Embryonic facial prominence (tissue), 1 donor: ENCODE measurements around the gene KLHL14.
"Not testable (repeated sequence)": the region's sequence is repeated elsewhere in the genome, so short reads cannot be mapped to it uniquely, and the experiment has no call there.

Source experiments
- DNase-seq: peaks from one replicate; pipeline ENCODE4 v3.0.0-alpha.2; 2016; ENCODE audit errors: extremely low spot score

Gene KLHL14

DNA sequence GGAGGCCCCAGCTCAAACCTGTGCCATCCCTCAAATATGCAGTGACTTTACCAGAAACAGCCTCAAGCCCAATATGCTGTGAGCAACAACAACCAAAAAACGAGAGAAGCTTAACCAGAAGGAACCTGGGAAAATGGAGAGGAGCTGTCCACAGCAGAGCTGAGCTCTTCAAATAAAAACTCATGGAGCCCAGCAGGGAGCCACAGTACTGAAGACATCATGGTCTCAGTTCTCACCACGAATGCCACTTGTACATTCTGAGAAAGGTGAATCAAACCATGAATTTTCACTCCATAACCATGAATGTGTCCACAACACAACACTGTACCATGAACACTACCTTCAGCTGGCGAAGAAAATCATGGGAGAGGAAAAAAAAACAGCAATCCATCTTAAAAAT lies 50.5 kb downstream of the KLHL14 start:
- no peak for DNase-seq

DNA sequence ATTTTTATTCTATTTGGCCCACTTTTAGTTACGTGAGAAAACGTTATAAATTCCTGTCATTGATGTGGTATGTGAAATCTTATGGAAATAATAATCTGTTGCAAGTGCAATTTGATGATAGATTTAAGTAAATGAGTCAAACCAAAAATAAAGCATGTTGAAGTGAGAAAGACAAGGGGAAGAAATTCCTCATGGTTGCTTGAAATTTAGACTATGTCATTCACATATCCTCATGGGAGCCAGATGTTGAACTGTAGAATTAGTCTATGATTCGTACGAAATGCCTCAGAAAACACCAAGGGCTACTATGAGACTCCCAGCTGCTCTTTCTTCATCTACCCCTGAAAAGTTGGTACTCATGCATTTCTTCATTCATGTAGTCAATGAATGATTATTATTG lies 55.7 kb downstream of the KLHL14 start:
- no peak for DNase-seq

DNA sequence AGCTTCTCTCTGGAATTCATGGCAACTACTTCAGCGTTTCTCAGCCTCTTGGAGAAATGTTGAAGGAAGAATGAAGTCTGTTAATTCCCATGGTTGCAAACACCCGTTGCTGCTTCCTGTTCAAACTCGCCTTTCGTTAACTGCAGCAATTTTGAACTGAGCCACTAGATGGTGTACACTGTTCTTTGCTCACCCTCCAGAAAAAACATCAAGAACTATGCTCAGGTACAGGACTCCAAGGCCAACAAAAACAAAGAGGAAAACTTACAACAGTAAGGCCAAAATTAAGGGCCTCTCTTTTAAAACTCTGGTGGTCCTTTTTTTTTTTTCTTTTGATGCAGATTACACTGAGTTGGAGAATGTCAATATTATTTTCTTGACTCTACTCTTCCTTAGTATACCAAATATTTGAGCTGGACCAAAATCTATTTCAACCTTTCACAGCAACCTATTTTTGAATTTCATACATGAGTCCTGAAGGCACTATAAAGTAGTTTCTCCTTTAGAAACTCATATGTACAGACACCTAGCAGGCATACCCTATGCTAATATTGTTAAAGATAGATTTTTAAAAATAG lies 58.2 kb downstream of the KLHL14 start:
- DNase-seq = peak; percentile 58

DNA sequence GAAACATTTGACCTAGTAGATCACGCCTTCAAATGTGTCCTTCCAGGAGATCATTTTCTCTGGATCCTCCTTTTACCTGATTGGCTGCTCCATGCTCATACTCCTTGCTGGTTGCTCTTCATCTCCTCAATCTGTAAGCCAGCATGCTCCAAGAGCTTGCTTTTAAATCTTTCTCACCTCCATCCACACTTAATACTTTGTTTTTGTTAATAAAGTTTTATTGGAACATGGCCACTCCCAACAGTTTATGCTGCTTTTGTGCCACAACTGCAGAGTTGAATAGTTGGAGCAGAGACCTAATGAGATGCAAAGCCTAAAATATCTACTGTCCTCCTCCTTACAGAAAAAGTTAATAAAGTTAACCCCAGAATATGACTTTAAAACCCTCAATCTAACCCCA lies 60.0 kb downstream of the KLHL14 start:
- no peak for DNase-seq

DNA sequence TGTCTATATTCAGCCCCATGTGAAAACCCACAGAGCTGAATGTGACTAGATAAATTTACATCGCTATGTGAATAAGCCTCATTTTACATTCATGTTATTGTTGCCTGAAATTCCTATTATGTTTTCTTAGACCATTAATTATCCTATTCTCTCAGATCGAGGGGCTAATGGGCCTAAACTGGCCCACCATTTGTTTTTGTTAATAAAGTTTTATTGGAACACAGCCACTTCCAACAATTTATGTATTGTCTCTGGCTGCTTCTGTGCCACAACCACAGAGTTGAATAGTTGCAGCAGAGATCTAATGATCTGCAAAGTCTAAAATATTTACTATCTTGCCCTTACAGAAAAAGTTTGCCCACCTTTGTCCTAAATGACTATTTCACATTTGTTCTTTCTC lies 61.0 kb downstream of the KLHL14 start:
- DNase-seq = no peak

DNA sequence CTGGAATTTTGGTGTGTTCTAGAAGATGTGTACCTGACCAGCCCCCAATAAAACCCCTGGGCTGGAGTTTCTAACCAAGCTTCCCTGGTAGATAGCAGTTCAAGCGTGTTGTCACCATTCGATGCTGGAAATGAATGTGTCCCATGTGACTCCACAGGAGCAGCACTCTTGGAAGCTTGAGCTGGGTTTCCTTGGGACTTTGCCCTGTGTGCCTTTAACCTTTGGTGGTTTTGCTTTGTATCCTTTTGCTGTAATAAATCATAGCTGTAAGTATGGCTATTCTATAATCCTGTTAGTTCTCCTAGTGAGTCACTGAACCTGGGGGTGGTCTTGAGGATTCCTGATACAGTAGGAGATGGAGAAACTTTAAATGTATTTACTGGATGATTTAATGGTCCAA lies 65.2 kb downstream of the KLHL14 start:
- no peak for DNase-seq

DNA sequence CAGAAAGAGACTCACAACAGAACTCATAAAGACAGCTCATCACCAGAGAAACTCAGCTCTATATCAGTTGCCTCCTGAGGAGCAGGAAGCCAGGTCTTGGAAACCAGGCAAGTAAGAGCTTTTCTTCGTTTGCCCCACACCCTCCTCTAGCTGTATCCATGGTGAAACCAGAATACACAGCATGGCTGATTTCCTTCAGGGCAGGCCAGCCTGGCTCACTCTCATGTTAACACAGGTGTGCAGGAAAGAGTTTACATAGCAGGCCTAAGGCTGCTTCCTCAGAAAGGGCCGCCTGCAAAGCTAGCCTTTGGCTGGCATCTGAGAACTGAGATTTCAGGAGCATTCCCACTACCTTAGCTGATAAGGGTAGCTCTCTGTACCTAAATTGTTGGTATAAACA lies 65.7 kb downstream of the KLHL14 start:
- no peak for DNase-seq

DNA sequence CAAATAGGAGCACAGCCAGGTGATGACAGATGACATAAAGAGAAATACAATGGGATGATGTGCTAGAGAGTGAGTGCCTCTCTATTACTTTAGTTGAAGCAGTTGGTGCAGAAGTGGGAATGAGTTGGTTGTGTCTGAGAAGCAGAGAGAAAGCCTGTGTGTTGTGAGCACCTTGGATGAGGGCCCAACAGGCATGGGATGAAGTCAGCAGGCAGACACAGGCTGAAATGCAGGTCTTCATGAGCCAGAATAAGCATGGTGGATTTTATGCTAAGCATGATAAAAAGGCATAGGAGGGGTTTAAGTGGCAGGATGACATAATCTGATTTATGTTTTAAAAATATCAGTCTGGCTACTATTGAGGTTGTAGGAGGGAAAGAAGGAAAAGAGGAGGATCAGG lies 71.5 kb downstream of the KLHL14 start:
- DNase-seq = no peak

DNA sequence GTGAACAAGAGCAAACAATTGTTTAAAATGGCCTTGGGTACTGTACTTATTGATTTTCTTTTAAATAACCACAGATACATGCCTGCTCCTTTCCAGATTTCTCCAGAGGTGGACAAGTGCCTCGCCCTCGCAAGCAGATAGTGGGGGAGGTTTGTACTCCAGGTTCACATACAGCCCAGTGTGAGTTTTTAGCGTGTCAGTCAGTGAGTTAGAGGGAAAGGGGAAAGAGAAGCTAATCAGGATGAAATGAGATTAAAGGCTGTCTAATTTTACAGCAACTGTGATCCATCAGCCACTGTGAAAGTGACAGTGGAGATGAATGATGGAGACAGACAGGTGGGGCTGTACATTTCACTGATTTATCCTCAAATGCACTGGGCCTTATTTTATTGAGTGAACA lies 74.7 kb downstream of the KLHL14 start:
- no peak for DNase-seq

DNA sequence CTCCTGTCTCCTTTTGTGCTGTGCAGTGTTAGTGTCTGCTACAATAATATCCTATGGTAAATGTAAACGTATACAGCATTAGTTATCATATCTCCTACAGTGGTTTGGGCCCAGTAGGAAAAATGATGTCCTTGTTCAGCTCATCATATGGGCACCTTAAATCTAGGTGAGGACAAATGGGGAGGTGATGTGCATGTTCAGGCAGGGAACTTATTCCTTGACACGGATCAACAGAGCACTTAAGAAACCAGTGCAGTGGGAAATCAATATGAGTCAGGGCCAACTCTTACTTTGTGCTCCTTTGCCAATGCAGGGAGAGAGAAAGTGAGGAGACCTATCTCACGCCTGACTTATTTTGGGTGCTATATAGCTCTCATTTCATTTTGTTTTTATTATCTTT lies 76.4 kb downstream of the KLHL14 start:
- no peak for DNase-seq

DNA sequence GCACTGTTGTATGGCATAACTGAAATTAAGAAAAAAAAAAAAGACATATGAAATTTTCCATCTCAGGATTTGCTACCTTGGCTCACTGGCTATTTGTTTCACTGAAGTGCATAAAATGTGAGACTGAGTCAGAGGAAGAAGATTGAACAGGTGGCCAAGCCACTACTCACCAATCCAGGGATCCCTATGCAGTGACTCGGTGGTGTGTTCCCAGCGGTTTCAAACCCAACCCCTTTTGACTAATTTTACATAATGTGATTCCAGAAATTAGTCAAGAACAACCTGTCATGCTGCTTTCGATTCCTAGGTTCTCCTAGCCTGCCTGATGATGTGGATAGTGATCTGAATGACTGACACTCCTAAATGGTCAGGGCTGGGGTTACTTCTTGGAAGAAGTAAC lies 77.3 kb downstream of the KLHL14 start:
- no peak for DNase-seq

DNA sequence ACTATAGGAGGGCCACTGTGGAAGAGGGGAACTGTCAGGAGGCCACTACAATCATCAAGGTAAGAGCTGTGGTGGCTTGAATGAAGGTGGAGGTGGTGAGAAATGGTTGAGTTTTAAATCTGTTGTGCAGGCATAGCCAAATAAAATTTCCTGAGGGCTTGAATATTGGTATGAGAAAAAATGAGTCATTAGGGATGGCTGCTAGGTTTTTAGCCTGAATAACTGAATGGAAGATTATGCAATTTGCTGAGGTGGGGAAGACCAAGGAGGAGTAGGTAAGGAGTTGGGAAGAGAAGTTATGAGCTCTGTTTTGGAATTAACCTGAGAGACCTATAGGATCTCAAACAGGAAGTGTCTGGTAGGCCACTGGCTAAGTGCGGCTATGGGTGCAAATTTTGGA lies 84.0 kb downstream of the KLHL14 start:
- no peak for DNase-seq

DNA sequence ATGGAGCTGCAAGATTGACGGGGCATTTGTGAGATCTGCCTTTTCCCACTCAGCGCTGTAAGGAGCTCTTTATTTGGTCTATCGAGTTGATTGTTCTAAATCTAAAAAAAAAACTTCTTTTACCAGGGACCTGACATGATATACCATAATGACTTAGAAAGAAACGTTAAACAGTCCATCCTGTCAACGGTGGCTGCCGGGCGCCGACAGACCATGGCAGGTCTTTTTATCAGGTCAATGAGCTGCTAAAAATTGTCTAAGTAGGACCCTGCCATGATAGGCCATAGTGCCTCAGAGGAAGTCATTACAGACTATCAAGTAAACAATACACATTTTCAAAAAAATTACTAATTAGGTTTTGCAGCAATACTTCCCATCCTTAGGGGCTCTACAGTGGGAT lies 87.9 kb downstream of the KLHL14 start:
- no peak for DNase-seq

DNA sequence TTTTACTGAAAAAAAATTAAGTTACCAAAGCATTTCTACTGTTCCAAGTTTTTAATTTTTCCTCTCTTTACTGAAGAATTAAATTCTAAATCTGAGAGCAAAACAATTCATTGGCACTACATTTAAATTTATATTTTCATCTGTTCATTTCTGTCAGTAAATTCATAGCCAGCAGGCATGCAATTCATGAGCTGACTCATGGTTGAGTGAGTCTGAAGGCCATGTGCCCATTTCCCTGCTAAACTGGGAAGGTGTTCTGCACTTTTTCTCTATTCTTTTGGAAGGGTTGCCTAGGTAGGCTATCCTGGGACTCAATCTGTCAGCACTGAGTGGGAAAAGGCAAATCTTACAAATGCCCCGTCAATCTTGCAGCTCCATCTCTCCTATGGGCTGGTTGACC lies 88.7 kb downstream of the KLHL14 start:
- no peak for DNase-seq

DNA sequence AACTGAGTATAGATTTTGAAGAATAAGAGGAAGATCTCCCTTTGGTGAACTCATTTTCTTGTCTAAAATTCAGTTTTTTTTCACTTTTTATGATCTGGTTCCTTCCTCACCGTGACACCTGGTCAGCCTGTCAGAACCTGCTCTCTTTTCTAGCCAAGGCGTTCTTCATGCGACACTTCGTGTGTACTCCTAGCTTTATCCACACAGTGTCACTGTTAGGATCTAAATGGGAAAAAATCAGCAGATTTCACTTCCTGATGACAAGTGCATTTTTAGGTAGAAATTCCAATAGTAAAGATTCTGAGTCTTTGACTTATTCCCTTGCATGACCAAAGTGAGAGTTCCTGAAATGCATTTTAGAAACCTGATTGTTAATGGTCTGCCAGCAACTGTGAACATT lies 89.8 kb downstream of the KLHL14 start:
- no peak for DNase-seq

DNA sequence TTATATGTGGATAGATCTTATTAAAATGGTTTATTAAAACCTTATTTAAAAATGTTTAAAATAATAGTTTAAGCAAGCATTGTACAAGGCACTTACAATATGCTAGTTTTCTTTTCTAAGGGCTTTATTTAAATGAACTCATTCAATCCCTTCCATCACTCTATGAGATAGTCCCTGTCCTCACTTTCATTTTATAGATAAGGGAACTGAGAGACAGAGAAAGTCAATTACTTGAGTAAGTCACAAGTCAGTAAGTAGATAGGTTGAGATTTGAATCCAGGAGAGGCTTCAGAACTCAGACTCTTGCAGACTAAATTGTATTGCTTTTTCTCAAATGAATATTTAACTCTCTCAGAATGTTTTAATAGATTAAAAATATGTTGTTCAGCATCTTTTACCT lies 95.2 kb downstream of the KLHL14 start:
- no peak for DNase-seq

DNA sequence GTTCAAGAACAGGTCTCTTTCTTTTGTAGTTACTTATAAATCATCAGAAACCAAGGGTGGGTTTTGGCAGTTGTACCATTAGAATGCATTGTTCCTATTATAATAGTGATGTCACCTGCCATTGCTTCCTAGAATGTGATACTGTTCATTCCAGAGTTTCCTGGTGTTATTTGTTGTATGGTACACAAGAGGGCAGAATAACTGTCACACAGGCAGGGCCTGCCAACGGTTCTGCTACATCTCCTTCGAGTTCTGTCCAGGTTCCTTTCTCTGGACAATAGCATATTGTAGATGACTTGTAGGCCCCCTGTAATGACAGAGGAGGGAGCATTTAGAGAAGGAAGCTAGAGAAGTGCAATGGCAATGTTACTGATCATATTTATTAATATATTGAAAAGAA lies 98.3 kb downstream of the KLHL14 start:
- DNase-seq = no peak

DNA sequence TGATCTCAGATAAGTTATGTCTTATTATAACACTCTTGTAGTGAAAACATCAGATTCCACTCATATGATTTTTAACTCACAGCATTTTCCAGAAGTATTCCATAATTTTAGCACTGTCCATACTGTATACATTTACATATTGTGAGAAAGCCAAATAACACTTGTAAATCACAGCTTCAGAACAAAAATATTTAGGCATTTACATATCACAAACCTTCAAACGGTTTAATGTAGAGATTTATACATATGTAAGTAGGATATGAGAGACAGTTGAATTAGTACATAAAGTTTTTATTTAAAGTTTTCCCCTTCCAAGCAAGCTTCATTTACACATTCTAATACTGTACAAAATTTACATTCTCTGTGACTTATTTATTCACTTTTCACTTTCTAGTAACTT lies 100.4 kb downstream of the KLHL14 start:
- DNase-seq = no peak

DNA sequence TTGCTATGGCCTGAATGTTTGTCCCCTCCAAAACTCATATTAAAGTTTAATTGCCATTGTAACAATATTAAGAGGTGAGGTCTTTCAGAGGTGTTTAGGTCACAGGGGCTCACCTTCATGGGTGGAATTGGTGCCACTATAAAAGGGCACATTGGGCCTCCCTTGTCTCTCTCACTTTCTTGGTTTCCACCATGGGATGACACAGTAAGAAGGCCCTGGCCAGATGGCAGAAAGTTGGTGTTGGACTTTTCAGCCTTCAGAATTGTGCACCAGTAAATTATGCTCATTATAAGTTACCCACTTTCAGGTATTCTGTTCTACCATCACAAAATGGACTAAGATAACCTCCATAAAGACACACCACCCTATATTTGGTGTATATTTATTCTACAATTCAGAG lies 102.1 kb downstream of the KLHL14 start:
- no peak for DNase-seq

DNA sequence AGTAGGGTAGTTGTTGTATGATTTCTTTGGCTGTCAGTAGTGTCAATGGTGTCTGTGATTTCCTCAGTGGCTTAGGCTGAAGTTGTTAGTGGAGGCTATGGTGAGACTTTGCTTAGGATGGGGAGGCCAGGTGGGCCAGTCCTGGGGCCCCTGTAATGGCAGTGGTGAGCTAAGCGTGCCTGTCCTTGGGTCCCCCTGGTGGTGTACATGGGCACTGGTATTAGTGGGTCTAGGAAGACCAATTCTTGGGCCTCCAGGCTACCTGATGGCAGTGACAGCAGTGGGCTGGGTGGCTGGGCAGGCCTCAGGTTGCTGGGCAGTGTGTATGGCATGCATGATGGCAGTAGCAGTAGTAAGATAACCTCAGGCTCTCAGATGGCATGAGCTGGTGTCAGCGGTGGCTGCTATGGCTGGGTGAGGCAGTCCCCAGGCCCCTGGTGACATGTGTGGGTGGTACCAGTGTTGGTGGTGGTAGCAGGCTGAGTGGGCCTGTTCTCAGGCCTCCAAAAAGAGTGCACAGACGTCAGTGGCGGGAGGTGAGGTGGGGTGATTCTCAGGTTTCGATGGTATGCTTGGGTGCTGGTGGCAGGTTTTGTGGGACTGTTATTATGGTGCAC lies 103.2 kb downstream of the KLHL14 start:
- DNase-seq = no peak

DNA sequence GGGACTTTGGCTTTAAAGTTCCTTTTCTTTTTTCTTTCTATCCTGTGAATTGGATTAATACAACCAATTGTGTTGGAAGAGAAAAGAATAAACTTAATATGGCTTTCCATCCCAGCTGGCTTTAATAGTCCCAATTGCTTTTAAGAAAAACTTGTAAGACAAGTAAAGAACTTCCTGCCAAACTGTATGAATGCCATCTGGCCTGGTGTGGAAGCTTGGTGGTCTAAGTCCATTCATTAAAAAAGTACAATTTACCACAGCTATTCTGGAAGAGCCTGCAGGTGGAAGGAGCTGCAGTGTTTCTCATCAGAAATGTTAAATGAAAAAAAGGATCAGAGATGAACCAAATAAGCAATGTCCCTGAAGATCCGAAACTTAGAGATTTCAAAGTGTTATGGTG lies 103.9 kb downstream of the KLHL14 start:
- no peak for DNase-seq

DNA sequence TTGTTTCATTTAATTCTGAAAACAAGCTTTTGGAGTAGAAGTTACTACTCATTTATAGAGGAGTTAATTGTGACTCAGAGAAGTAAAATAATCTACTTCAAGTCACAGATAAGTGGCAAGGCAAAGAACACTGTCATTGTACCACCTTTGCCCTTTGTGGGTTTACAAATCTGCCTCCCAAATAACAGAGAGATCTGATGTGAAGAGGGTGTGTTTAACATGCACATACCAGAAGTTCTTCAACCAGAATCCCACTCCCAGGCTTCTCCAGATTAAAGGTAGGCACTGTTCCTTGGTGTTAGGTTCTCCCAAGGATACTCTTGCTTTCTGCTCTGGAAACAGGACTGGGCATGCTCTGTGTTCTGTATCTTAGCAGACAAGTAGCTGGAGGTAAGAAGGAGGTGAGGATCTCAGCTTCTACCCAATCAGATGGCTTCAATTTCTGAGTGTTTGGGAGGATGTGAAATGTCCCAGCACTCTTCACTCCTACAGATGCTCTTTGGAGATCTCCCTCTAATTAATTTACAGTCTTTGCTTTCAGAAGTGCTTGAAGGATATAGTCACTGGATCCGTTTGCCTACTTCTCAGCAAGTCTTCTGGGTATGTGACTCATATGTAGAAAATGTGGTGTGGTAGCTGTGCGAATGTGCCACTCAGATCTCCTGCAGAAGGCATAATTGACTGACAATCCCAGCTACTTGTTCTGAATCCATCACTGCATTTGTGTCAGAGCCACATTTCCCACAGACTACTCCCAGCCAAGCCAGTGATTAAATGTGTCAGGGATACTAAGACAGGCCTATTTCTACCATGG lies 111.1 kb downstream of the KLHL14 start:
- DNase-seq = no peak

DNA sequence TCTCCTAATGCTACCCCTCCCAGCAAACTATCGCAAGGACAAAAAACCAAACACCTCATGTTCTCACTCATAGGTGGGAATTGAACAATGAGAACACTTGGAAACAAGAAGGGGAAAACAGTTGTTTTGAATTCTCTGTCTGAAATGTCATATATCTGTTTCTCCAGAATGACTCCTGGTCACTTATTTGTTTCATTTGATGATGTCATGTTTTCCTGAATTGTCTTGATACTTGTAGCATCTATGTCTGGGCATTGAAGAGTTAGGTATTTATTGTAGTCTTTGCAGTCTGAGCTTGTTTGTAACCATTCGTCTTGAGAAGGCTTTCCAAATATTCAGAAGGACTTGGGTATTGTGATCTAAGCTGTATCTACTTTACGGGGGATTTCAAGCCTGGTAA lies 118.3 kb downstream of the KLHL14 start:
- not testable (repeated sequence) for DNase-seq
